Measurements from ENCODE around the gene CPLANE2. TPM values are rescaled to one million over a fixed set of nuclear protein-coding genes. Genes with fewer than 3 reads are reported as not detected.

Gene CPLANE2
- total and polyA plus RNA-seq, 7 donors: 1.0 to 7.4 (median 4.5) TPM

GRCh38 chr1:16244650-16245285 is 7.8 kb upstream of the CPLANE2 start:
- H3K4me1 ChIP-seq: peaks cover 30% of the 10 kb centered on the region
- ATAC-seq (no peak), DNase-seq (no peak)
- WGBS, 3 donors: 69 to 76% (median 75%) methylated on average over 8 of the region's 8 CpGs
- H3K27ac ChIP-seq: no peak overlapping the region
- H3K36me3 ChIP-seq (ENCODE audit: insufficient read depth in 1 of 2, low read depth in 1 of 2): peaks cover 0 to 10% of the 10 kb centered on the region in 2 donors
- TF ChIP-seq, protein P1, sequence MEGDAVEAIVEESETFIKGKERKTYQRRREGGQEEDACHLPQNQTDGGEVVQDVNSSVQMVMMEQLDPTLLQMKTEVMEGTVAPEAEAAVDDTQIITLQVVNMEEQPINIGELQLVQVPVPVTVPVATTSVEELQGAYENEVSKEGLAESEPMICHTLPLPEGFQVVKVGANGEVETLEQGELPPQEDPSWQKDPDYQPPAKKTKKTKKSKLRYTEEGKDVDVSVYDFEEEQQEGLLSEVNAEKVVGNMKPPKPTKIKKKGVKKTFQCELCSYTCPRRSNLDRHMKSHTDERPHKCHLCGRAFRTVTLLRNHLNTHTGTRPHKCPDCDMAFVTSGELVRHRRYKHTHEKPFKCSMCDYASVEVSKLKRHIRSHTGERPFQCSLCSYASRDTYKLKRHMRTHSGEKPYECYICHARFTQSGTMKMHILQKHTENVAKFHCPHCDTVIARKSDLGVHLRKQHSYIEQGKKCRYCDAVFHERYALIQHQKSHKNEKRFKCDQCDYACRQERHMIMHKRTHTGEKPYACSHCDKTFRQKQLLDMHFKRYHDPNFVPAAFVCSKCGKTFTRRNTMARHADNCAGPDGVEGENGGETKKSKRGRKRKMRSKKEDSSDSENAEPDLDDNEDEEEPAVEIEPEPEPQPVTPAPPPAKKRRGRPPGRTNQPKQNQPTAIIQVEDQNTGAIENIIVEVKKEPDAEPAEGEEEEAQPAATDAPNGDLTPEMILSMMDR (IDR thresholded peaks at IDR 0.05): no peak
- intact Hi-C loops (cut with DNase I): loop anchor here (1.0 to 10.0 kb wide), 5 partner anchors 56 to 167 kb away; partner anchors contain the start of genes FBXO42 (in 1 of the 2) and SZRD1 (in 1 of the 2)
- no peaks in the 10 kb centered on the region for H3K27me3 ChIP-seq (ENCODE audit: insufficient read depth in 3 of 3, low read length in 2 of 3)
- no peak overlapping the region for H3K4me3 ChIP-seq
- H3K9me3 ChIP-seq: no peaks in the 10 kb centered on the region

DNA sequence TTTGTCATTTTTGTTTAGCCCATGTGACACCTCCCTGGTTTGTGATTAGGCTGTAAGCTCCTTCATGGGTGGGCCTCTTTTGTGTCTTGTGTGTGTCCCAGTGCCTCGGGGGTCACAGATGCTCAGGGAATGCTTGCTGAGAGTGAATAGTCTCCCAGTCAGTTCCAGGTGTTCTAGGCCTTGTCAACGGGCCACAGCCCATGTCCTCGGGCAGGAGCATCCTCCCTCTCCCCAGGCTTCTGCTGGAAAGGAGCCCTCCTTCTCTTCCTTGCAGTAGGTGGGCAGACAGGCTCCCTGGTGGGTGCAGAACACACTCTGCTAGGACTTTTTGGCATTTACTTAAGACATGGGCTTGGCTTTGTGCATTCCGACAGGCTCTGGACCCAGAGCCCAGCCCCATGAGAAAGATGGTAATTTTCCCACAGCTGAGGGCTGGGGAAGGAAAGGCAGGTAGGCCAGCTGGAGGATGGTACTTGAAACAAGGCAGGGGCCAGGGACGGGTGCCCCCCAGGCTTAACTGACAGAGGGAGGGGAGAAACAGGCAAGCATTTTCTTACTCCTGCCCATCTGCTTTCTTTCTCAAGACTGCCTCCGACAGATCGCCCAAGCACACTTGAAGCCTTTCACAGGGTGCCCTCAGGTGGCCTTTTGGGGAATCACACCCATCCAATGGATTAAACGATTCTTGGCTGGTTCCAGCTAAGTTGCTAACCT is 7.1 kb upstream of the CPLANE2 start:
- TF ChIP-seq, protein P1 (IDR thresholded peaks at IDR 0.05): peak; percentile 80
- intact Hi-C loops (cut with DNase I): loop anchor here (1.0 to 10.0 kb wide), 5 partner anchors 15 to 167 kb away; partner anchors contain the start of gene FBXO42 (in 1 of the 2)
- Histone ChIP-seq H3K27ac (no peak overlapping the region), H3K4me1 (peaks cover 23% of the 10 kb centered on the region), H3K36me3 (ENCODE audit: insufficient read depth in 1 of 2, low read depth in 1 of 2) (peaks cover 0 to 10% of the 10 kb centered on the region in 2 donors), H3K4me3 (no peak overlapping the region), H3K27me3 (ENCODE audit: insufficient read depth in 3 of 3, low read length in 2 of 3) (no peaks in the 10 kb centered on the region), H3K9me3 (no peaks in the 10 kb centered on the region)
- ATAC-seq (peak; percentile 64 to 69 (median 66)), DNase-seq (peak; percentile 78 to 83)
- WGBS, 3 donors: 18 to 27% (median 23%) methylated on average over 8 of the region's 8 CpGs

GRCh38 chr1:16243215-16243610 is 6.2 kb upstream of the CPLANE2 start:
- Histone ChIP-seq H3K27ac (no peak overlapping the region), H3K27me3 (ENCODE audit: insufficient read depth in 3 of 3, low read length in 2 of 3) (no peaks in the 10 kb centered on the region), H3K36me3 (ENCODE audit: insufficient read depth in 1 of 2, low read depth in 1 of 2) (peaks cover 0 to 10% of the 10 kb centered on the region in 2 donors), H3K9me3 (no peaks in the 10 kb centered on the region), H3K4me3 (no peak overlapping the region), H3K4me1 (peaks cover 14% of the 10 kb centered on the region)
- intact Hi-C loops (cut with DNase I): loop anchor here in 1 of 2 donors (2.0 to 10.0 kb wide), 3 partner anchors 16 to 166 kb away; partner anchors contain the start of gene FBXO42
- TF ChIP-seq, protein P1 (IDR thresholded peaks at IDR 0.05): no peak
- 38 to 49% (median 39%) methylated on average over 8 of the region's 8 CpGs for WGBS, 3 donors
- ATAC-seq (no peak), DNase-seq (no peak)

DNA sequence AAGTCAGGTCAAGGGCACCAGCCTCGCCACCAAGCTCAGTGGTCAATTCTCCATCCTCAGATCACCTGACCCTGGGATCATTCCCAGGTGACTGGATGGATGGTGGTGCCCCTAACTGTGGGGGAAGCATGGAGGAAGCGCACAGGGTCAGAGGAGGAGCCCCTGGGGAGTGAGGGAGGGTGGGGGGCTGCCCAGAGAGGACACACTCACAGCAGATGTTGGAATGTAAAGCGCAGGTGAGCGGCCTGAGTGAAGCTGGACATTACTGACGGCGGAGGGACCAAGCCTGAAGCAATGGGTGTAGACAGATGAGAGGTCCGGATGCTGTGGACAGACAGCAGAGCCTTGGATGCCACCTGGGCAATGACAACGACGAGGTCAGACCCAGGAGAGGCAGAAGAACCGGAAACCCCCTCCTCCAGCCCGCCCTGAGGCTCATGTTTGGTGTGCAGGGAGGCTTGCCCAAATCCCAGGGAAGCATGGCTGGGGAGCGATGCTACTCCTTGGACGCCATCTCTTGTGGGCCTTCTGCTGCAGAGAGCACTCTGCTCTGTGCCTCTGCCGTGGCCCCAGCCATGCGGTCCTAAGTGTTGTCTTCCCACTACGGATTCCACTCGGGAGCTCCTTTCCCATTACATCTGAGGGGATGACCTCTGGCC is 5.7 kb upstream of the CPLANE2 start:
- Histone ChIP-seq H3K9me3 (no peaks in the 10 kb centered on the region), H3K4me1 (peaks cover 9% of the 10 kb centered on the region), H3K4me3 (no peak overlapping the region), H3K27ac (no peak overlapping the region), H3K36me3 (ENCODE audit: insufficient read depth in 1 of 2, low read depth in 1 of 2) (peaks cover 0 to 10% of the 10 kb centered on the region in 2 donors), H3K27me3 (ENCODE audit: insufficient read depth in 3 of 3, low read length in 2 of 3) (no peaks in the 10 kb centered on the region)
- DNase-seq (no peak), ATAC-seq (no peak)
- WGBS, 3 donors: 78 to 84% (median 80%) methylated on average over 17 of the region's 17 CpGs
- intact Hi-C loops (cut with DNase I): loop anchor here in 1 of 2 donors (2.0 to 10.0 kb wide), 3 partner anchors 16 to 165 kb away; partner anchors contain the start of gene FBXO42
- TF ChIP-seq, protein P1 (IDR thresholded peaks at IDR 0.05): no peak
